ENCODE measurements around the gene PRSS27. TPM values are rescaled to one million over a fixed set of nuclear protein-coding genes. Genes with fewer than 3 reads are reported as not detected.
"Not testable (repeated sequence)": the region's sequence is repeated elsewhere in the genome, so short reads cannot be mapped to it uniquely, and the experiment has no call there.

Gene PRSS27
- total RNA-seq, 2 donors from 2014 or later: 1.1 to 1.4 TPM

GRCh38 chr16:2704983-2705275 is 15.1 kb downstream of the PRSS27 start:
- Mint-ChIP-seq H3K27me3 (no peaks in the 10 kb centered on the region), H3K36me3 (no peaks in the 10 kb centered on the region), H3K27ac (no peak overlapping the region), H3K9me3 (no peaks in the 10 kb centered on the region), H3K4me1 (ENCODE audit: low read depth in 2 of 2) (no peaks in the 10 kb centered on the region), H3K4me3 (no peak overlapping the region)
- DNase-seq (ENCODE audit: low spot score) (no peak), ATAC-seq (no peak)

GRCh38 chr16:2704166-2704982 is 15.7 kb downstream of the PRSS27 start:
- Mint-ChIP-seq H3K4me1 (ENCODE audit: low read depth in 2 of 2) (no peaks in the 10 kb centered on the region), H3K4me3 (no peak overlapping the region), H3K9me3 (no peaks in the 10 kb centered on the region), H3K36me3 (no peaks in the 10 kb centered on the region), H3K27me3 (no peaks in the 10 kb centered on the region), H3K27ac (no peak overlapping the region)
- ATAC-seq: no peak
- no peak for DNase-seq (ENCODE audit: low spot score)

GRCh38 chr16:2702871-2703745 is 16.9 kb downstream of the PRSS27 start:
- H3K4me3 Mint-ChIP-seq: no peak overlapping the region
- ATAC-seq (no peak), DNase-seq (ENCODE audit: low spot score) (no peak)
- no peaks in the 10 kb centered on the region for H3K27me3 Mint-ChIP-seq
- no peak overlapping the region for H3K27ac Mint-ChIP-seq
- H3K4me1 Mint-ChIP-seq (ENCODE audit: low read depth in 2 of 2): no peaks in the 10 kb centered on the region
- H3K9me3 Mint-ChIP-seq: no peaks in the 10 kb centered on the region
- no peaks in the 10 kb centered on the region for H3K36me3 Mint-ChIP-seq

GRCh38 chr16:2702438-2702825 is 17.6 kb downstream of the PRSS27 start:
- H3K4me1 Mint-ChIP-seq (ENCODE audit: low read depth in 2 of 2): no peaks in the 10 kb centered on the region
- H3K36me3 Mint-ChIP-seq: no peaks in the 10 kb centered on the region
- ATAC-seq: no peak
- H3K27me3 Mint-ChIP-seq: no peaks in the 10 kb centered on the region
- H3K27ac Mint-ChIP-seq: no peak overlapping the region
- H3K9me3 Mint-ChIP-seq: no peaks in the 10 kb centered on the region
- H3K4me3 Mint-ChIP-seq: no peak overlapping the region
- no peak for DNase-seq (ENCODE audit: low spot score)

- no peaks in the 10 kb centered on the region for H3K4me1 Mint-ChIP-seq (ENCODE audit: low read depth in 2 of 2)
- H3K4me3 Mint-ChIP-seq: no peak overlapping the region
- DNase-seq (ENCODE audit: low spot score) (no peak), ATAC-seq (no peak)
- H3K36me3 Mint-ChIP-seq: peaks cover 3% of the 10 kb centered on the region
- no peaks in the 10 kb centered on the region for H3K9me3 Mint-ChIP-seq
- H3K27me3 Mint-ChIP-seq: no peaks in the 10 kb centered on the region
- H3K27ac Mint-ChIP-seq: no peak overlapping the region
Observed at GRCh38 chr16:2701713-2702437, 18.1 kb downstream of the PRSS27 start.

GRCh38 chr16:2701272-2701671 is 18.8 kb downstream of the PRSS27 start:
- DNase-seq (ENCODE audit: low spot score): no peak
- H3K4me3 Mint-ChIP-seq: no peak overlapping the region
- H3K4me1 Mint-ChIP-seq (ENCODE audit: low read depth in 2 of 2): no peaks in the 10 kb centered on the region
- no peaks in the 10 kb centered on the region for H3K27me3 Mint-ChIP-seq
- no peak overlapping the region for H3K27ac Mint-ChIP-seq
- H3K9me3 Mint-ChIP-seq: no peaks in the 10 kb centered on the region
- peaks cover 4% of the 10 kb centered on the region for H3K36me3 Mint-ChIP-seq
- ATAC-seq: no peak

GRCh38 chr16:2700786-2701185 is 19.2 kb downstream of the PRSS27 start:
- no peaks in the 10 kb centered on the region for H3K4me1 Mint-ChIP-seq (ENCODE audit: low read depth in 2 of 2)
- H3K4me3 Mint-ChIP-seq: no peak overlapping the region
- peaks cover 4% of the 10 kb centered on the region for H3K36me3 Mint-ChIP-seq
- H3K27ac Mint-ChIP-seq: no peak overlapping the region
- H3K9me3 Mint-ChIP-seq: no peaks in the 10 kb centered on the region
- DNase-seq (ENCODE audit: low spot score) (no peak), ATAC-seq (no peak)
- H3K27me3 Mint-ChIP-seq: no peaks in the 10 kb centered on the region

GRCh38 chr16:2699791-2700600 is 20.0 kb downstream of the PRSS27 start:
- Mint-ChIP-seq H3K9me3 (no peaks in the 10 kb centered on the region), H3K4me1 (ENCODE audit: low read depth in 2 of 2) (no peaks in the 10 kb centered on the region), H3K27me3 (no peaks in the 10 kb centered on the region), H3K27ac (no peak overlapping the region), H3K4me3 (no peak overlapping the region), H3K36me3 (peaks cover 4% of the 10 kb centered on the region)
- ATAC-seq (no peak), DNase-seq (ENCODE audit: low spot score) (no peak)

- no peak for DNase-seq (ENCODE audit: low spot score)
- Mint-ChIP-seq H3K27me3 (no peaks in the 10 kb centered on the region), H3K4me1 (ENCODE audit: low read depth in 2 of 2) (no peaks in the 10 kb centered on the region), H3K36me3 (peaks cover 4% of the 10 kb centered on the region), H3K9me3 (no peaks in the 10 kb centered on the region), H3K4me3 (no peak overlapping the region), H3K27ac (no peak overlapping the region)
- ATAC-seq: no peak
Observed at GRCh38 chr16:2698965-2699750, 20.9 kb downstream of the PRSS27 start.

- peaks cover 0 to 4% of the 10 kb centered on the region in 2 donors for H3K4me1 Mint-ChIP-seq (ENCODE audit: low read depth in 2 of 2)
- H3K9me3 Mint-ChIP-seq: no peaks in the 10 kb centered on the region
- no peak for ATAC-seq
- peaks cover 4% of the 10 kb centered on the region for H3K36me3 Mint-ChIP-seq
- DNase-seq (ENCODE audit: low spot score): no peak
- H3K27me3 Mint-ChIP-seq: no peaks in the 10 kb centered on the region
- no peak overlapping the region for H3K4me3 Mint-ChIP-seq
- H3K27ac Mint-ChIP-seq: no peak overlapping the region
Observed at GRCh38 chr16:2698103-2698870, 21.7 kb downstream of the PRSS27 start.

- ATAC-seq (no peak), DNase-seq (ENCODE audit: low spot score) (no peak)
- H3K4me1 Mint-ChIP-seq (ENCODE audit: low read depth in 2 of 2): peaks cover 0 to 6% of the 10 kb centered on the region in 2 donors
- H3K27me3 Mint-ChIP-seq: no peaks in the 10 kb centered on the region
- H3K9me3 Mint-ChIP-seq: no peaks in the 10 kb centered on the region
- H3K4me3 Mint-ChIP-seq: no peak overlapping the region
- H3K36me3 Mint-ChIP-seq: peaks cover 4% of the 10 kb centered on the region
- H3K27ac Mint-ChIP-seq: no peak overlapping the region
Observed at GRCh38 chr16:2697401-2697948, 22.5 kb downstream of the PRSS27 start.

- H3K27ac Mint-ChIP-seq; H3K9me3 Mint-ChIP-seq; H3K36me3 Mint-ChIP-seq; H3K27me3 Mint-ChIP-seq; H3K4me3 Mint-ChIP-seq; DNase-seq (ENCODE audit: low spot score); H3K4me1 Mint-ChIP-seq (ENCODE audit: low read depth in 2 of 2); ATAC-seq: not testable (repeated sequence)
Observed at GRCh38 chr16:2696601-2697250, 23.3 kb downstream of the PRSS27 start.

Measured in natural killer cell treated with Interleukin-12 subunit alpha and Interleukin-12 subunit beta and Interleukin-15 and Interleukin-18, amount 100 ng/mL, for 72 hours (primary cell).